ENCODE data around the gene GRK6.

Gene GRK6

GRCh38 chr5:177426566-177427210 is at the start of gene GRK6:
Gene GRK6 (plus strand): TSS chr5:177426676. CDS start chr5:177426846, 170 bp downstream.
- no peaks in the 10 kb centered on the region for H3K27me3 Mint-ChIP-seq
- H3K36me3 Mint-ChIP-seq = peaks cover 5% of the 10 kb centered on the region
- H3K4me1 Mint-ChIP-seq = peaks cover 55% of the 10 kb centered on the region
- H3K4me3 Mint-ChIP-seq = peak within 1 kb of the TSS; percentile 97
- H3K27ac Mint-ChIP-seq = peak within 1 kb of the TSS; percentile 97
- no peaks in the 10 kb centered on the region for H3K9me3 Mint-ChIP-seq

- no peaks in the 10 kb centered on the region for H3K27me3 Mint-ChIP-seq
- H3K4me3 Mint-ChIP-seq = no peak overlapping the region
- no peaks in the 10 kb centered on the region for H3K9me3 Mint-ChIP-seq
- H3K36me3 Mint-ChIP-seq = no peaks in the 10 kb centered on the region
- H3K4me1 Mint-ChIP-seq = peaks cover 54% of the 10 kb centered on the region
- H3K27ac Mint-ChIP-seq = peak overlapping the region; percentile 12
These were observed 48.4 kb upstream of the GRK6 start for GRCh38 chr5:177377851-177378776.

DNA sequence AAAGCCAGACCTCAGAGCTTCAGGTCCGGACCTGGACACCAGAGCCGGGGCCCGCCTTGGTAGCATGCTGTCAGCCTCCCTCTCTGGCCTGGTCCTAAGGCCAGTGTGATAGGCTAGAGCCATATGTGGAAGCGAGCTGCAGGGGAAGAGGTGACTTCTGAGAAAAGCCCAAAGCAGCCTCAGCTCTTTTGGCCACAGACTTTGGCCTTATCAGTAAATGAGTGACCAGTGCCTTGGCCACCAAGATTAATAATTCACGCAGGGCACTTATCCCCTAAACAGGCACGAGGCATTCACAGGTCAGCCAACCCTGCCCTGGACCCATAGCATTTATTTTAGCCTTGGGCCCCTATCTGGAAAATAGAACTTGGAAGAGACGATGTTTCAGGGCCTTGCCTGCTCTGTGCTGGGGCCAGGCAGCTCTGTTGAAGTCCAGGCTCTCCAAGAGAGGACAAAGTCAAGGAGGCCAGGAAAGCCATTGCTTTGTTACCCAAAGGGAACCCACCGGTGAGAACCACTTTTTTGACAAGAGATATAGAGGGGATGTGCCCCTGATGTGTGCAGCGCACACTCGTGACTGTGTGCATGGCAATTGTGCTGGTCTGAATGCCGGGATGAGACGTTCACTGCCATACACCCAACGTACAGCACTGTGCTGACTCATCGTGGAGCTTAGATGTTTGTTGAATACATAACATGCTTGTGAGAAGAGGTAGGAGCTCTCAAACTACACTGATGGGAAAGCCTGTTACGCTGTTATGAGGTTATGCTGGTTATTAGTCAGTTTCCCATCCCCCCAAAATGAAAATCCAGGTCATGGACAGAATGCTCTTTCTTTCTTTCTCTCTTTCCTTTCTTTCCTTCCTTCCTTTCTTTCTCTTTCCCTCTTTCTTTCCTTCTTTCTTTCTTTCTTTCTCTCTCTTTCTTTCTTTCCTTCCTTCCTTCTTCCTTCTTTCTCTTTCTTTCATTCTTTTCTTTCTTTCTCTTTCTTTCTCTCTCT is 47.3 kb upstream of the GRK6 start:
- H3K27me3 Mint-ChIP-seq = no peaks in the 10 kb centered on the region
- H3K27ac Mint-ChIP-seq = peak overlapping the region; percentile 87
- no peaks in the 10 kb centered on the region for H3K9me3 Mint-ChIP-seq
- H3K4me1 Mint-ChIP-seq = peaks cover 51% of the 10 kb centered on the region
- no peak overlapping the region for H3K4me3 Mint-ChIP-seq
- no peaks in the 10 kb centered on the region for H3K36me3 Mint-ChIP-seq

GRCh38 chr5:177380805-177381126 is 45.7 kb upstream of the GRK6 start:
- Mint-ChIP-seq H3K9me3 (no peaks in the 10 kb centered on the region), H3K27me3 (no peaks in the 10 kb centered on the region), H3K4me1 (peaks cover 39% of the 10 kb centered on the region), H3K36me3 (no peaks in the 10 kb centered on the region), H3K27ac (no peak overlapping the region), H3K4me3 (no peak overlapping the region)

DNA sequence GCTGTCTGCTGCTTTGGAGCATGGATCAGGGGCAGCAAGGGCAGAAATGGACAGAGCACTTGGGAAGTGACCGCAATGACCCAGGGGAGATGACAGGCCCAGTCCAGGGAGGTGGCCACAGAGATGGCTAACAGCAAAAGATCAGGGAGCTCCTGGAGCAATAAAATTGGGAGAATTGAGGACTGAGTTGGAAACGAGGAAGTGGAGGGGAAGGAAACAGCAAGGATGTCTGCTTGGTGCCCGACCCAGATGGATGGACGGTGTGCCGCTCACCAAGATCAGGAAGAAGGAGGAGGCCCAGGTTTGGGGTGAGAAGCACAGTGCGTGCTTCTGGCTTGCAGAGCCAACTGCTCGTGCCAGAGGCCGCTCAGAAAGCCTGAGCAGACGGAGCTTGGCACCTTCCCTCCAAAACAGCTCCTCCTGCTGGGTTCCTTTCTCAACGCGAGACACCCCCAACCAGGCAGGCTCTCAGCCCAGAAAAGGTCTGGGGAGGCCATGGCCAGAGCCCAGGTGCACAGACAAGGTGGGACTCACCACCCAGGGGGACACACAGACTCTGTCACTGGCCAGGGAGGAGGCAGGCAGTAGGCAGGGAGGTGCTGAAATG is 44.0 kb upstream of the GRK6 start:
- Mint-ChIP-seq H3K36me3 (no peaks in the 10 kb centered on the region), H3K27ac (no peak overlapping the region)

DNA sequence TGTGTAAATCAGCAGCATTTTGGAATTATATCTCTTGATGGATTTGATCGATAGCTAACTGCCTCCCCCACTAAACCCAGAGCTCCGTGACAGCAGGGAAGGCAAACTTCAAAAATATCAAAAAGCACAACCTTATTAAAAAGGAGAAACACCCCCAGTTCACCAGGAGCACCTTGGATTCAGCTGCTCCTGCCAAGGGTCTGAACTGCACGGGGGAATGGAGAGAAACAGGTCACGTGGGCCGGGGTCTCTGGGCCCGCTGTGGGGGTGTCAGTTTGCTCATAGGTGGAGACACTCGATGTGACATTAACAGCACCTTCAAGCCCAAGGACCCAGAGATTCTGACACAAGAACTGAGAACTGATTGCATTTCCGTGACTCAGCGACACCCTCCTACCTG is 43.3 kb upstream of the GRK6 start:
- H3K27me3 Mint-ChIP-seq = no peaks in the 10 kb centered on the region
- peaks cover 36% of the 10 kb centered on the region for H3K4me1 Mint-ChIP-seq
- H3K36me3 Mint-ChIP-seq = no peaks in the 10 kb centered on the region
- peak overlapping the region; percentile 23 for H3K27ac Mint-ChIP-seq
- H3K9me3 Mint-ChIP-seq = no peaks in the 10 kb centered on the region
- H3K4me3 Mint-ChIP-seq = no peak overlapping the region

More for the DNA sequence above, 44.0 kb upstream of the GRK6 start:
- Mint-ChIP-seq H3K27me3 (no peaks in the 10 kb centered on the region), H3K4me1 (peaks cover 36% of the 10 kb centered on the region), H3K4me3 (peak overlapping the region; percentile 8), H3K9me3 (no peaks in the 10 kb centered on the region)

DNA sequence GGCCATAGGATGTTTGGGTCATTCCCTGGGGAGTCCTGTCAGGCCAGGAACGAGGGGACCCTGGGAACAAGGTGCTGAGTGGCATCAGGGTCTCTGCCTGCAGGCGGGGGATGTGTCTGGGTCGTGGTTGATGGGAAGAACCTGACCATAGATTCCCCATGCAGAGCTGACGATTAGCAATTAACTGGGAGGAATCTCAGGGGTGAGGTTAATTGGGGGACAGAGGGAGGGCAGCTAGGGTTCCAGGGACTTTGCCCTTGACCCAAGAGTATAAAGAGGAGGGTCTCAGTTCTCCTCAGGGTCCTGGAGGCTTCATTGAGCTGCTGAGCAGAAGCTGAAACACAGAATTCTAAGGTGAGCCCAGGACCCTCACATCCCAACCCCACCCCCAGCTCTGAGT is 42.3 kb upstream of the GRK6 start, which contains the start of gene SLC34A1:
TSS of gene SLC34A1 (plus strand) at position 301 of the 400 bp plus-strand sequence. CDS start 1,308 bp downstream, outside the sequence.
- Mint-ChIP-seq H3K36me3 (no peaks in the 10 kb centered on the region), H3K9me3 (no peaks in the 10 kb centered on the region), H3K4me3 (no peak within 1 kb of the TSS), H3K4me1 (peaks cover 43% of the 10 kb centered on the region), H3K27me3 (no peaks in the 10 kb centered on the region), H3K27ac (peak within 1 kb of the TSS; percentile 23)

GRCh38 chr5:177385720-177386119 is 40.8 kb upstream of the GRK6 start:
- Mint-ChIP-seq H3K27me3 (no peaks in the 10 kb centered on the region), H3K4me3 (no peak overlapping the region), H3K4me1 (peaks cover 47% of the 10 kb centered on the region), H3K36me3 (no peaks in the 10 kb centered on the region), H3K9me3 (no peaks in the 10 kb centered on the region), H3K27ac (no peak overlapping the region)

GRCh38 chr5:177386542-177386941 is 39.9 kb upstream of the GRK6 start:
- H3K9me3 Mint-ChIP-seq = no peaks in the 10 kb centered on the region
- no peak overlapping the region for H3K4me3 Mint-ChIP-seq
- H3K4me1 Mint-ChIP-seq = peaks cover 51% of the 10 kb centered on the region
- H3K27me3 Mint-ChIP-seq = no peaks in the 10 kb centered on the region
- H3K36me3 Mint-ChIP-seq = no peaks in the 10 kb centered on the region
- no peak overlapping the region for H3K27ac Mint-ChIP-seq

GRCh38 chr5:177387405-177387804 is 39.1 kb upstream of the GRK6 start:
- no peaks in the 10 kb centered on the region for H3K27me3 Mint-ChIP-seq
- H3K36me3 Mint-ChIP-seq = no peaks in the 10 kb centered on the region
- no peaks in the 10 kb centered on the region for H3K9me3 Mint-ChIP-seq
- no peak overlapping the region for H3K4me3 Mint-ChIP-seq
- no peak overlapping the region for H3K27ac Mint-ChIP-seq
- H3K4me1 Mint-ChIP-seq = peaks cover 48% of the 10 kb centered on the region

DNA sequence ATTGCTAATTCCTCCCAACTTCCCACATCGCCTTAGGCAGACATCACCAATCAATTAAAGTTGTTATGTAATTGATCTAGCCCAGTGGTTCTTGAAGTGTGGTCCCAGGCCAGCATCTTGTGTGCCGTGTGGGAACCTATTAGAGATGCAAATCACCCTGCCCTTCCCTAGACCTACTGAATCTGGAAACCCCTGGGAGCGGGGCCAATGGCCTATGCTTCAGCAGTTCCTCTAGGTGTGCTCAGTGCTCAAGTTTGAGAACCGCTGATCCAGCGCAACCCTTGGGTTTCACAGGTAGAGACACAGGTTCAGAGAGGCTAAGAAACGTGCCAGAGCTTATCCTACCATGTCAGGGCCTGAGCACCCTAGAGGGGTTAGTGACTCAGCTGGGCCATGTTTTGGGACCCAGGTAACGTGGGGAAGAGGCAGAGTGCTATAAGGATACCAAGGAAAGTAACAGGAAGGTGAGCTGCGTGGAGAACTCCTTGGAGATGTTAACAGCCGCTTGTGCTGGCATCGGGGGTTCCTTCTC is 37.9 kb upstream of the GRK6 start:
- no peaks in the 10 kb centered on the region for H3K9me3 Mint-ChIP-seq
- no peaks in the 10 kb centered on the region for H3K27me3 Mint-ChIP-seq
- peak overlapping the region; percentile 67 for H3K27ac Mint-ChIP-seq
- no peak overlapping the region for H3K4me3 Mint-ChIP-seq
- peaks cover 39% of the 10 kb centered on the region for H3K4me1 Mint-ChIP-seq
- H3K36me3 Mint-ChIP-seq = no peaks in the 10 kb centered on the region

DNA sequence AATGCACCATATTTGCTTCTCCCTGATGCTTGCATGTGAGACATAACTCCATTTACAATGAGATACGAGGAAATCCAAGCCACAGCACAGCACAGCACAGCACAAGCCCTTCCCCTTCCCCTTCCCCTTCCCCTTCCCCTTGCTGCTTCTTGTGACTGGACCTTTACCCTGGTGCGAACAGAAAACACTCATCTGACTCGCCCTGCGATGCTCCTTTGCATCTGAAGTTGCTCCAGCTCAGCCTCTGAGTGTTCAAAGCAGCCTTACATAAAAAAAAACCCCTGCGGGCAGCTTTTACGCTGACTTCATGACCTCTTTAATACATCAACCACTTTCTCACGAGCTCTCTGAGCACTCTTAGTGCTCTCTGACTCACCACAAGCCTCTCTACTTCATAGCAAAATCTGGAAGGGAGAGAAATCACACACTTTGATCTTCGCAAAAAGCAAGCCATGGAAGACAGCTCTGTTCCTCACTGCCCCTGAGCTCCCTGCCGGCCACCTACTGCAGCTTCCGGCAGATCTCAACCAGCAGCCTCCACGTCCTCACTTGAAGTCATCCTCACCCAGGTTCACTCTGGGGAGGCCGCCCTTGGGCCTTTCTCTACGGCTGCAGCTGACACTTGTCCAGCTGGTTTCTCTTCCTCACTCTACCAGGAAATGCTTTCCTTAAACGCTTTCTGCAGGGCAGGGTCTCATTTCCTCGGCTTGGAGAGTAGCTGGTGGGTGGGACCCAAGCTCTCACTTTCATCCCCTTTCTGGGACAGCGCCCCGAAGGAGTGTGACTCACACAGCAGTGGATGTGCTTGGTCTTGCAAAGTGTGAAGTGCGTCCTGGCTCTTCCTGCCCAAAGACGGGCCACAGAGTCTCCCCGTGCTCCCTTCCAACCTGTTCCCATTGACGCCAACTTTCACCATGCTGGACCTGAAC is 37.0 kb upstream of the GRK6 start:
- Mint-ChIP-seq H3K27ac (peak overlapping the region; percentile 66), H3K9me3 (no peaks in the 10 kb centered on the region), H3K27me3 (no peaks in the 10 kb centered on the region), H3K4me3 (peak overlapping the region; percentile 53), H3K4me1 (peaks cover 34% of the 10 kb centered on the region), H3K36me3 (no peaks in the 10 kb centered on the region)

- Mint-ChIP-seq H3K4me1 (peaks cover 34% of the 10 kb centered on the region), H3K9me3 (no peaks in the 10 kb centered on the region), H3K36me3 (no peaks in the 10 kb centered on the region), H3K27me3 (no peaks in the 10 kb centered on the region), H3K4me3 (peak overlapping the region; percentile 15), H3K27ac (peak overlapping the region; percentile 63)
These were observed 35.8 kb upstream of the GRK6 start for GRCh38 chr5:177390363-177391300.

All from activated naive CD4-positive, alpha-beta T cell treated with anti-CD3 and anti-CD28 coated beads, Interleukin-2, amount 50 U/mL, for 24 hours (primary cell).